K562 (cell line): ENCODE measurements around the gene TTYH2. TPM values are rescaled to one million over a fixed set of nuclear protein-coding genes. Genes with fewer than 3 reads are reported as not detected.

Experiments used
- ATAC-seq: fragments of 200-7000 bp; cut with Tn5 transposase; 3 replicates; pipeline ENCODE4 v1.9.1; 2020; ENCODE audit warnings: moderate library complexity
- BruUV-seq: library from RNA; stranded (reverse); fragments of 400-500 nt; replicated peaks from 2 replicates; lab custom pipeline; 2021; lab: Mats Ljungman, UMichigan
- CTCF ChIA-PET: fragments of 300-600 bp; formaldehyde crosslinking; extraction: SDS; loops from one replicate; lab custom pipeline; 2021; ENCODE audit warnings: low intra/inter-chr PET ratio; lab: Yijun Ruan, JAX
- POLR2A ChIA-PET: fragments of 300-600, 350-650 bp; sonication (Branson Sonifier 250); formaldehyde crosslinking; extraction: SDS; loops from one replicate; lab custom pipeline; 2021; ENCODE audit warnings: antibody characterized with exemption, inconsistent platforms; lab: Yijun Ruan, JAX
- DNase-seq, 4 experiments: peaks; one replicate each; pipeline versions ENCODE4 v3.0.0 to v3.0.0-alpha.2; 2011 to 2018; ENCODE audit warnings: low spot score in 3 of 4, mixed read lengths in 3 of 4; ENCODE audit errors: extremely low read depth in 1 of 4
- FAIRE-seq: peaks from 2 replicates; lab custom pipeline; 2011; peaks lifted over from hg19 to GRCh38; lab: Jason Lieb, UNC
- H2AFZ ChIP-seq: 2 replicates; pipeline ENCODE4 v1.6.0; 2011; ENCODE audit warnings: low read depth, low read length, control low read depth, inconsistent platforms
- H3K27ac ChIP-seq: fragments of 200-600 bp; 3 replicates; pipeline ENCODE4 v1.8.0; 2011; ENCODE audit warnings: low read depth, mild to moderate bottlenecking, control low read depth, inconsistent platforms, low read length, moderate library complexity, mixed read lengths; ENCODE audit errors: extremely low read depth
- H3K27me3 ChIP-seq, 2 experiments: fragments of 300-600 bp in 1 of 2; 2 replicates in 1 of 2; 3 replicates in 1 of 2; pipeline versions ENCODE4 v1.6.0 to v1.8.0; 2011; ENCODE audit warnings: inconsistent platforms in 2 of 2, low read length in 2 of 2, mild to moderate bottlenecking in 1 of 2, mixed read lengths in 1 of 2, moderate library complexity in 1 of 2; ENCODE audit not compliant: control insufficient read depth in 2 of 2, insufficient read depth in 2 of 2
- H3K36me3 ChIP-seq: fragments of 300-600 bp; 3 replicates; pipeline ENCODE4 v1.8.0; 2011; ENCODE audit warnings: mild to moderate bottlenecking, low read length, inconsistent platforms; ENCODE audit not compliant: control insufficient read depth, insufficient read depth
- H3K4me1 ChIP-seq, 2 experiments: fragments of 200-600 bp in 1 of 2; replicated peaks in 1 of 2; 2 replicates in 1 of 2; 3 replicates in 1 of 2; pipeline versions ENCODE4 v1.5.1 to v1.8.0; 2011; ENCODE audit warnings: inconsistent platforms in 2 of 2, low read length in 2 of 2, mild to moderate bottlenecking in 1 of 2, mixed read lengths in 1 of 2, moderate library complexity in 1 of 2; ENCODE audit not compliant: control insufficient read depth in 2 of 2, insufficient read depth in 2 of 2
- H3K4me2 ChIP-seq: 2 replicates; pipeline ENCODE4 v1.6.1; 2011; ENCODE audit warnings: low read length, control low read depth, inconsistent platforms, mixed read lengths; ENCODE audit not compliant: insufficient read depth
- H3K4me3 ChIP-seq: fragments of 200-600 bp; sonication (generic), shearing (Covaris generic); 2 replicates; pipeline ENCODE4 v1.5.1; 2016; ENCODE audit warnings: control low read depth, inconsistent platforms
- H3K79me2 ChIP-seq: fragments of 200-600 bp; 3 replicates; pipeline ENCODE4 v1.8.0; 2011; ENCODE audit warnings: low read length, inconsistent platforms; ENCODE audit not compliant: control insufficient read depth, insufficient read depth
- H3K9ac ChIP-seq, 2 experiments: 2 replicates each; pipeline versions ENCODE4 v1.6.0 to v1.6.1; 2011; ENCODE audit warnings: low read depth in 2 of 2, low read length in 2 of 2, control low read depth in 1 of 2, inconsistent platforms in 1 of 2, mild to moderate bottlenecking in 1 of 2, mixed read lengths in 1 of 2; ENCODE audit not compliant: insufficient read depth in 1 of 2
- H3K9me1 ChIP-seq: one replicate; pipeline ENCODE4 v1.6.0; 2011; ENCODE audit warnings: inconsistent platforms, mild to moderate bottlenecking, low read length, moderate library complexity; ENCODE audit not compliant: control insufficient read depth, insufficient read depth
- H3K9me3 ChIP-seq: replicated peaks from 2 replicates; pipeline ENCODE4 v1.5.1; 2011; ENCODE audit warnings: low read depth, low read length, inconsistent platforms; ENCODE audit not compliant: control insufficient read depth, insufficient read depth
- H4K20me1 ChIP-seq: replicated peaks from 2 replicates; pipeline ENCODE4 v1.6.1; 2011; ENCODE audit warnings: low read length, inconsistent platforms, mixed read lengths; ENCODE audit not compliant: control insufficient read depth, insufficient read depth
- C11orf30 ChIP-seq: fragments of 450-650 bp; IDR thresholded peaks from 2 replicates; pipeline ENCODE4 v1.6.1; 2016; ENCODE audit warnings: low read depth, mild to moderate bottlenecking
- CBFB ChIP-seq: sonication (generic); formaldehyde crosslinking; IDR thresholded peaks from 2 replicates; pipeline ENCODE4 v1.4.0; 2020; ENCODE audit warnings: mild to moderate bottlenecking, missing genetic modification reagents
- ILK ChIP-seq: fragments of 450-650 bp; IDR thresholded peaks from 2 replicates; pipeline ENCODE4 v1.6.1; 2016; ENCODE audit warnings: missing genetic modification characterization, low read depth, mild to moderate bottlenecking, missing compliant biosample characterization, moderate library complexity, borderline replicate concordance
- KHSRP ChIP-seq: fragments of 450-650 bp; IDR thresholded peaks from 2 replicates; pipeline ENCODE4 v1.6.1; 2017
- L3MBTL2 ChIP-seq: fragments of 450-650 bp; IDR thresholded peaks from 2 replicates; pipeline ENCODE4 v1.6.1; 2016; ENCODE audit warnings: mild to moderate bottlenecking, moderate library complexity
- NR2F6 ChIP-seq: fragments of 450-650 bp; formaldehyde crosslinking; IDR thresholded peaks from 2 replicates; pipeline ENCODE4 v1.4.0; 2020; ENCODE audit warnings: mild to moderate bottlenecking
- WHSC1 ChIP-seq: IDR thresholded peaks from one replicate; pipeline ENCODE4 v1.6.1; 2012; ENCODE audit warnings: low read length, control low read depth, inconsistent platforms
- ZNF263 ChIP-seq: sonication (generic); formaldehyde crosslinking; IDR thresholded peaks from 2 replicates; pipeline ENCODE4 v1.8.0; 2022; ENCODE audit warnings: mild to moderate bottlenecking, missing genetic modification reagents, borderline replicate concordance
- WGBS: fragments of 100-300 bp; shearing (Covaris generic); methylation state at CpG from one replicate; pipeline ENCODE4 v1.1.6; 2016; ENCODE audit warnings: low coverage, mixed read lengths; ENCODE audit not compliant: insufficient coverage; ENCODE audit errors: missing lambda C conversion rate; 5-methylcytosine and 5-hydroxymethylcytosine counted together
- in situ Hi-C: fragments of 300-500 bp; cut with MboI; formaldehyde crosslinking; loops from 4 replicates; pipeline ENCODE4 v1.15.0; 2018; ENCODE audit warnings: inconsistent platforms, mixed read lengths
- intact Hi-C: fragments of 100-400 bp; cut with micrococcal nuclease; formaldehyde crosslinking; loops from 2 replicates; pipeline ENCODE4 v1.14.2; 2022
- polyA plus RNA-seq, 8 experiments: library from polyadenylated mRNA; depleted of rRNA in 4 of 8; stranded (reverse) in 5 of 8; unstranded in 3 of 8; fragments of >200 nt; fragmentation: Nextera tagmentation in 2 of 8; fragmentation: Illumina TruSeq in 1 of 8; extraction: Ambion mirVana in 2 of 8; extraction: Trizol in 1 of 8; gene quantifications; 2 replicates each; pipeline versions ENCODE4 v1.2.1 to v1.2.3, GENCODE V29; 2011 to 2014; ENCODE audit warnings: inconsistent platforms in 1 of 8, missing spikeins in 1 of 8
- total RNA-seq, 7 experiments: library from RNA; depleted of rRNA in 6 of 7; stranded (reverse); fragments of >200 nt in 6 of 7; fragmentation: Illumina TruSeq in 2 of 7; extraction: Trizol in 2 of 7; gene quantifications; 2 replicates each; pipeline versions ENCODE4 v1.2.1 to v1.2.3, GENCODE V29; 2011 to 2021; ENCODE audit warnings: low replicate concordance in 1 of 7
- TF ChIP-seq, protein P1 (sequence below): sonication (generic); formaldehyde crosslinking; IDR thresholded peaks from 2 replicates; pipeline ENCODE4 v1.8.0; 2022; ENCODE audit warnings: mild to moderate bottlenecking, missing genetic modification reagents
- TF ChIP-seq, protein P2 (sequence below), 2 experiments: IDR thresholded peaks; 2 replicates each; pipeline ENCODE4 v1.6.1; 2011; ENCODE audit warnings: borderline replicate concordance in 1 of 2, control low read depth in 1 of 2, low read depth in 1 of 2, low read length in 1 of 2, mild to moderate bottlenecking in 1 of 2, mixed read lengths in 1 of 2, moderate library complexity in 1 of 2; ENCODE audit not compliant: insufficient read depth in 1 of 2, insufficient read length in 1 of 2, poor library complexity in 1 of 2, severe bottlenecking in 1 of 2; ENCODE audit errors: extremely low read depth in 1 of 2

The TTYH2 gene
- total and polyA plus RNA-seq, 9 of the 15 experiments (the other 6 are each of a cell fraction or from before 2014, with no cell fraction given): 0.03 to 2.0 (median 0.91) TPM

DNA sequence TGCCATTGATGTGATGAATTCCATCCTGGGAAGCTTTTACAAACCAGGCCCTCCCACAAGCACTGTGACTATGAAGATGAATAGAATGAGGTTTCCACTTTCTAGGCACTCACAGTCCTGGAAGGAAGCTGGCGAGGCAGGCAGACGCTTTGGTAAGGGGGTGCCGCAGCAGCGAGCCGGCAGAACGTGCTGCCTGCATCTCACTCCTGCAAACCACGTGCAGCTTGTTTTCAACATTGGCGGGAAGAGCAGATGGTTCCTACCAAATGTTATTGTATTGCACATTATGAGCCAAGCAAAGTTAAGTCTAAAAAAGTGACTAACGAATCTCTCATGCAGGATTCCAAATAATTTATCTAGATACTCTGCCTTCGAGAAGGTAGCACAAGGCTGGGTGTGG is 57.0 kb downstream of the TTYH2 start:
- 18% methylated on average over 10 of the region's 10 CpGs for WGBS
- peaks cover 26 to 76% of the 10 kb centered on the region in 2 experiments for H3K27me3 ChIP-seq
- no peaks in the 10 kb centered on the region; the same call in 1 of the 2 replicates for H3K9me3 ChIP-seq
- H3K36me3 ChIP-seq: no peaks in the 10 kb centered on the region
- H3K27ac ChIP-seq: no peak overlapping the region
- no peak overlapping the region for H3K4me3 ChIP-seq
- H3K4me2 ChIP-seq: no peak overlapping the region
- no peaks in the 10 kb centered on the region for H3K9me1 ChIP-seq
- H3K79me2 ChIP-seq: no peaks in the 10 kb centered on the region
- FAIRE-seq: no peak
- H3K4me1 ChIP-seq: peaks cover 2 to 10% of the 10 kb centered on the region in 2 experiments; a peak in 3 of 5 replicates
- peak overlapping the region in 1 of 2 experiments; percentile 13; a peak in 1 of 4 replicates for H3K9ac ChIP-seq
- in situ Hi-C loops: no loop called here
- no peak overlapping the region for H2AFZ ChIP-seq
- ChIA-PET POLR2A (interaction anchor here (0.7 to 1.8 kb wide), 7 partner anchors 9 to 65 kb away, joined by 3 to 6 read pairs (median 3); no protein-coding TSS in a partner anchor), CTCF (interaction anchor here (0.7 kb wide), 1 partner anchor 18 kb away, joined by 3 read pairs; no protein-coding TSS in a partner anchor)
- peaks cover 4% of the 10 kb centered on the region; the same call in 1 of the 2 replicates for H4K20me1 ChIP-seq
- no TSS peak for BruUV-seq
- DNase-seq: no peak
- intact Hi-C loops: no loop called here
- no peak for ATAC-seq
- TF ChIP-seq ILK (tag): no peak
- no peak for TF ChIP-seq NR2F6 (CRISPR knock-in tag)
- TF ChIP-seq KHSRP: no peak
- peak; percentile 64 for TF ChIP-seq L3MBTL2
- TF ChIP-seq, protein P1, sequence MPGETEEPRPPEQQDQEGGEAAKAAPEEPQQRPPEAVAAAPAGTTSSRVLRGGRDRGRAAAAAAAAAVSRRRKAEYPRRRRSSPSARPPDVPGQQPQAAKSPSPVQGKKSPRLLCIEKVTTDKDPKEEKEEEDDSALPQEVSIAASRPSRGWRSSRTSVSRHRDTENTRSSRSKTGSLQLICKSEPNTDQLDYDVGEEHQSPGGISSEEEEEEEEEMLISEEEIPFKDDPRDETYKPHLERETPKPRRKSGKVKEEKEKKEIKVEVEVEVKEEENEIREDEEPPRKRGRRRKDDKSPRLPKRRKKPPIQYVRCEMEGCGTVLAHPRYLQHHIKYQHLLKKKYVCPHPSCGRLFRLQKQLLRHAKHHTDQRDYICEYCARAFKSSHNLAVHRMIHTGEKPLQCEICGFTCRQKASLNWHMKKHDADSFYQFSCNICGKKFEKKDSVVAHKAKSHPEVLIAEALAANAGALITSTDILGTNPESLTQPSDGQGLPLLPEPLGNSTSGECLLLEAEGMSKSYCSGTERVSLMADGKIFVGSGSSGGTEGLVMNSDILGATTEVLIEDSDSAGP (CRISPR knock-in tag): no peak
- TF ChIP-seq CBFB: no peak
- TF ChIP-seq, protein P2, sequence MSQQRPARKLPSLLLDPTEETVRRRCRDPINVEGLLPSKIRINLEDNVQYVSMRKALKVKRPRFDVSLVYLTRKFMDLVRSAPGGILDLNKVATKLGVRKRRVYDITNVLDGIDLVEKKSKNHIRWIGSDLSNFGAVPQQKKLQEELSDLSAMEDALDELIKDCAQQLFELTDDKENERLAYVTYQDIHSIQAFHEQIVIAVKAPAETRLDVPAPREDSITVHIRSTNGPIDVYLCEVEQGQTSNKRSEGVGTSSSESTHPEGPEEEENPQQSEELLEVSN (IDR thresholded peaks at IDR 0.05; ENCODE audit: borderline replicate concordance in 1 of 2, extremely low read depth in 1 of 2, insufficient read depth in 1 of 2, insufficient read length in 1 of 2, low read depth in 1 of 2, low read length in 1 of 2, poor library complexity in 1 of 2, severe bottlenecking in 1 of 2): peak; percentile 46 to 80
- TF ChIP-seq WHSC1: no peak
- no peak for TF ChIP-seq C11orf30
- TF ChIP-seq ZNF263 (CRISPR knock-in tag): no peak
